Measurements from ENCODE around the gene HAUS6. TPM values are rescaled to one million over a fixed set of nuclear protein-coding genes. Genes with fewer than 3 reads are reported as not detected.
"Not testable (repeated sequence)": the region's sequence is repeated elsewhere in the genome, so short reads cannot be mapped to it uniquely, and the experiment has no call there.

Gene HAUS6
- total and polyA plus RNA-seq, 4 donors: 1.9 to 10.1 (median 5.6) TPM

DNA sequence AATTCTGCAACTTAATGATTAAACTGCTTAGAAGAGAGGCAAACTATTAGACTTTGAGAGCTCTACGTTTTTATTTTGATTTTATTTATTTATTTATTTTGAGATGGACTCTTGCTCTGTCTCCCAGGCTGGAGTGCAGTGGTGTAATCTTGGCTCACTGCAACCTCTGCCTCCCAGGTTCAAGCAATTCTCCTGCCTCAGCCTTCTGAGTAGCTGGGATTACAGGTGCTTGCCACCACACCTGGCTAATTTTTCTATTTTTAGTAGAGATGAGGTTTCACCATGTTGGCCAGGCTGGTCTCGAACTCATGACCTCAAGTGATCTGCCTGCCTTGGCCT is 49.4 kb upstream of the HAUS6 start:
- H3K27me3 ChIP-seq (ENCODE audit: control insufficient read depth in 4 of 4, insufficient read depth in 4 of 4, low read length in 3 of 4); H3K4me3 ChIP-seq (ENCODE audit: low read depth in 1 of 3, low read length in 3 of 3); DNase-seq (ENCODE audit: low spot score); H3K9ac ChIP-seq (ENCODE audit: low read depth in 1 of 2, low read length in 2 of 2); H3K36me3 ChIP-seq (ENCODE audit: control insufficient read depth in 4 of 4, insufficient read depth in 3 of 4, low read depth in 1 of 4, low read length in 3 of 4); H3K9me3 ChIP-seq (ENCODE audit: control insufficient read depth in 4 of 4, low read length in 3 of 4): not testable (repeated sequence)
- TF ChIP-seq HNF4A (conservative IDR thresholded peaks at IDR 0.05): peak in 1 of 2 donors; percentile 8
- TF ChIP-seq, protein P1, sequence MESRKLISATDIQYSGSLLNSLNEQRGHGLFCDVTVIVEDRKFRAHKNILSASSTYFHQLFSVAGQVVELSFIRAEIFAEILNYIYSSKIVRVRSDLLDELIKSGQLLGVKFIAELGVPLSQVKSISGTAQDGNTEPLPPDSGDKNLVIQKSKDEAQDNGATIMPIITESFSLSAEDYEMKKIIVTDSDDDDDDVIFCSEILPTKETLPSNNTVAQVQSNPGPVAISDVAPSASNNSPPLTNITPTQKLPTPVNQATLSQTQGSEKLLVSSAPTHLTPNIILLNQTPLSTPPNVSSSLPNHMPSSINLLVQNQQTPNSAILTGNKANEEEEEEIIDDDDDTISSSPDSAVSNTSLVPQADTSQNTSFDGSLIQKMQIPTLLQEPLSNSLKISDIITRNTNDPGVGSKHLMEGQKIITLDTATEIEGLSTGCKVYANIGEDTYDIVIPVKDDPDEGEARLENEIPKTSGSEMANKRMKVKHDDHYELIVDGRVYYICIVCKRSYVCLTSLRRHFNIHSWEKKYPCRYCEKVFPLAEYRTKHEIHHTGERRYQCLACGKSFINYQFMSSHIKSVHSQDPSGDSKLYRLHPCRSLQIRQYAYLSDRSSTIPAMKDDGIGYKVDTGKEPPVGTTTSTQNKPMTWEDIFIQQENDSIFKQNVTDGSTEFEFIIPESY (IDR thresholded peaks at IDR 0.05): peak; percentile 78
- 20% methylated on average over 2 of the region's 2 CpGs for WGBS
- H3K27ac ChIP-seq (ENCODE audit: low read depth in 1 of 2, low read length in 2 of 2): peak overlapping the region; percentile 53 to 92
- H3K4me1 ChIP-seq (ENCODE audit: control insufficient read depth in 4 of 4, insufficient read depth in 4 of 4, low read length in 3 of 4): peaks cover 10 to 62% (median 32%) of the 10 kb centered on the region in 4 donors

DNA sequence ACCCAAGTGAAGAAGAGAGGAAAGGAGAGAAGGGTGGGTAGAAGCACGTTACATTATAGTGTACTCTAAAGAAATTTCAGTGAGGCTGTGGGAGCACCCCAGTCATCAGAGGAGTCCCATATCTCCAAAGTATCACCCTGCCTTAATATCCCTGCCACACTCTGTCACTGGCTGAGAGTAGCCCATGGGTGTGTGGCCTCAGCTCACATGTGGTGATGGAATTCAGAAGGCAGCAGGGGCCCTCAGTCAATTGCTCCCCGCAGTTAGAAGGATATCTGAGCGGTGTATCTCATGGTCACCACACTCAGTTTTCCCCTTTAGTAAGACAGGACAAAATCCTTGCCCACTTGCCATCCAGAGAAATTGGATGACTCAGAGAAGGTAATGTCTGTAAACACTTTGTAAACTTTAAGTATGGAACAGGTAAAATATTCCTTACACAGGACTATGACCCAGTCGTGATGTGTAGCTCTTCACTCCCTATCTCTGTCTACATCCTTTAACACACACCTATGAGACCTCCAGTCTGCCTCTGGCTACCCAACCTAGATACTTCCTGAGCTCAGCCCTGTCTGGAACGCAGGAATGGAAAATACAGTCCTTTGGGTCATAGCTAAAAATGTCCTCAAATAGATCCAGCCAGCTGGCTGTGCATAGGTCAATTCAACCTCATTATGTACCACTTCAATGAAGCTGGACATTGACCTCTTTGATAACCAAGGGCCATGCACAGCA is 48.9 kb upstream of the HAUS6 start:
- H3K9me3 ChIP-seq (ENCODE audit: control insufficient read depth in 4 of 4, low read length in 3 of 4): no peaks in the 10 kb centered on the region
- DNase-seq (ENCODE audit: low spot score): no peak
- peak overlapping the region in 1 of 2 donors; percentile 70 for H3K9ac ChIP-seq (ENCODE audit: low read depth in 1 of 2, low read length in 2 of 2)
- H3K4me1 ChIP-seq (ENCODE audit: control insufficient read depth in 4 of 4, insufficient read depth in 4 of 4, low read length in 3 of 4): peaks cover 10 to 66% (median 32%) of the 10 kb centered on the region in 4 donors
- no peak overlapping the region for H3K4me3 ChIP-seq (ENCODE audit: low read depth in 1 of 3, low read length in 3 of 3)
- H3K27me3 ChIP-seq (ENCODE audit: control insufficient read depth in 4 of 4, insufficient read depth in 4 of 4, low read length in 3 of 4): no peaks in the 10 kb centered on the region
- H3K27ac ChIP-seq (ENCODE audit: low read depth in 1 of 2, low read length in 2 of 2): peak overlapping the region; percentile 80 to 92
- WGBS: 40% methylated on average over 5 of the region's 5 CpGs
- H3K36me3 ChIP-seq (ENCODE audit: control insufficient read depth in 4 of 4, insufficient read depth in 3 of 4, low read depth in 1 of 4, low read length in 3 of 4): no peaks in the 10 kb centered on the region
- TF ChIP-seq FOXA1 (IDR thresholded peaks at IDR 0.05): peak; percentile 68
- TF ChIP-seq, protein P2, sequence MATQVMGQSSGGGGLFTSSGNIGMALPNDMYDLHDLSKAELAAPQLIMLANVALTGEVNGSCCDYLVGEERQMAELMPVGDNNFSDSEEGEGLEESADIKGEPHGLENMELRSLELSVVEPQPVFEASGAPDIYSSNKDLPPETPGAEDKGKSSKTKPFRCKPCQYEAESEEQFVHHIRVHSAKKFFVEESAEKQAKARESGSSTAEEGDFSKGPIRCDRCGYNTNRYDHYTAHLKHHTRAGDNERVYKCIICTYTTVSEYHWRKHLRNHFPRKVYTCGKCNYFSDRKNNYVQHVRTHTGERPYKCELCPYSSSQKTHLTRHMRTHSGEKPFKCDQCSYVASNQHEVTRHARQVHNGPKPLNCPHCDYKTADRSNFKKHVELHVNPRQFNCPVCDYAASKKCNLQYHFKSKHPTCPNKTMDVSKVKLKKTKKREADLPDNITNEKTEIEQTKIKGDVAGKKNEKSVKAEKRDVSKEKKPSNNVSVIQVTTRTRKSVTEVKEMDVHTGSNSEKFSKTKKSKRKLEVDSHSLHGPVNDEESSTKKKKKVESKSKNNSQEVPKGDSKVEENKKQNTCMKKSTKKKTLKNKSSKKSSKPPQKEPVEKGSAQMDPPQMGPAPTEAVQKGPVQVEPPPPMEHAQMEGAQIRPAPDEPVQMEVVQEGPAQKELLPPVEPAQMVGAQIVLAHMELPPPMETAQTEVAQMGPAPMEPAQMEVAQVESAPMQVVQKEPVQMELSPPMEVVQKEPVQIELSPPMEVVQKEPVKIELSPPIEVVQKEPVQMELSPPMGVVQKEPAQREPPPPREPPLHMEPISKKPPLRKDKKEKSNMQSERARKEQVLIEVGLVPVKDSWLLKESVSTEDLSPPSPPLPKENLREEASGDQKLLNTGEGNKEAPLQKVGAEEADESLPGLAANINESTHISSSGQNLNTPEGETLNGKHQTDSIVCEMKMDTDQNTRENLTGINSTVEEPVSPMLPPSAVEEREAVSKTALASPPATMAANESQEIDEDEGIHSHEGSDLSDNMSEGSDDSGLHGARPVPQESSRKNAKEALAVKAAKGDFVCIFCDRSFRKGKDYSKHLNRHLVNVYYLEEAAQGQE (IDR thresholded peaks at IDR 0.05): peak; percentile 50
- peak; percentile 71 to 94 for TF ChIP-seq EGR1 (IDR thresholded peaks at IDR 0.05; ENCODE audit: low read depth in 2 of 2)
- TF ChIP-seq, protein P1 (IDR thresholded peaks at IDR 0.05): no peak
- TF ChIP-seq, protein P3, sequence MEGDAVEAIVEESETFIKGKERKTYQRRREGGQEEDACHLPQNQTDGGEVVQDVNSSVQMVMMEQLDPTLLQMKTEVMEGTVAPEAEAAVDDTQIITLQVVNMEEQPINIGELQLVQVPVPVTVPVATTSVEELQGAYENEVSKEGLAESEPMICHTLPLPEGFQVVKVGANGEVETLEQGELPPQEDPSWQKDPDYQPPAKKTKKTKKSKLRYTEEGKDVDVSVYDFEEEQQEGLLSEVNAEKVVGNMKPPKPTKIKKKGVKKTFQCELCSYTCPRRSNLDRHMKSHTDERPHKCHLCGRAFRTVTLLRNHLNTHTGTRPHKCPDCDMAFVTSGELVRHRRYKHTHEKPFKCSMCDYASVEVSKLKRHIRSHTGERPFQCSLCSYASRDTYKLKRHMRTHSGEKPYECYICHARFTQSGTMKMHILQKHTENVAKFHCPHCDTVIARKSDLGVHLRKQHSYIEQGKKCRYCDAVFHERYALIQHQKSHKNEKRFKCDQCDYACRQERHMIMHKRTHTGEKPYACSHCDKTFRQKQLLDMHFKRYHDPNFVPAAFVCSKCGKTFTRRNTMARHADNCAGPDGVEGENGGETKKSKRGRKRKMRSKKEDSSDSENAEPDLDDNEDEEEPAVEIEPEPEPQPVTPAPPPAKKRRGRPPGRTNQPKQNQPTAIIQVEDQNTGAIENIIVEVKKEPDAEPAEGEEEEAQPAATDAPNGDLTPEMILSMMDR (IDR thresholded peaks at IDR 0.05; ENCODE audit: low read depth, low read length, missing input control): no peak
- peak; percentile 94 for TF ChIP-seq HNF4G (IDR thresholded peaks at IDR 0.05)
- TF ChIP-seq TAF1 (conservative IDR thresholded peaks at IDR 0.05): peak; percentile 65
- peak; percentile 89 to 91 for TF ChIP-seq JUND (IDR thresholded peaks at IDR 0.05)
- peak; percentile 88 for TF ChIP-seq YY1 (IDR thresholded peaks at IDR 0.05)
- peak in 1 of 2 donors; percentile 32 for TF ChIP-seq GABPA (IDR thresholded peaks at IDR 0.05 in 1 of 2, conservative IDR thresholded peaks at IDR 0.05 in 1 of 2)
- peak; percentile 96 to 97 for TF ChIP-seq HNF4A (conservative IDR thresholded peaks at IDR 0.05)
- peak; percentile 98 for TF ChIP-seq RXRA (IDR thresholded peaks at IDR 0.05)
- TF ChIP-seq, protein P4, sequence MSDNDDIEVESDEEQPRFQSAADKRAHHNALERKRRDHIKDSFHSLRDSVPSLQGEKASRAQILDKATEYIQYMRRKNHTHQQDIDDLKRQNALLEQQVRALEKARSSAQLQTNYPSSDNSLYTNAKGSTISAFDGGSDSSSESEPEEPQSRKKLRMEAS (IDR thresholded peaks at IDR 0.05): peak; percentile 53
- TF ChIP-seq RAD21 (IDR thresholded peaks at IDR 0.05): peak; percentile 61 to 64
- TF ChIP-seq NR2F2 (IDR thresholded peaks at IDR 0.05): peak; percentile 95
- peak; percentile 63 for TF ChIP-seq FOXA2 (IDR thresholded peaks at IDR 0.05)
- TF ChIP-seq, protein P5, sequence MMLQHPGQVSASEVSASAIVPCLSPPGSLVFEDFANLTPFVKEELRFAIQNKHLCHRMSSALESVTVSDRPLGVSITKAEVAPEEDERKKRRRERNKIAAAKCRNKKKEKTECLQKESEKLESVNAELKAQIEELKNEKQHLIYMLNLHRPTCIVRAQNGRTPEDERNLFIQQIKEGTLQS (IDR thresholded peaks at IDR 0.05): peak; percentile 69
- peak; percentile 99 for TF ChIP-seq SP1 (IDR thresholded peaks at IDR 0.05)
